ENCODE results near the gene TTC7B. TPM values are rescaled to one million over a fixed set of nuclear protein-coding genes. Genes with fewer than 3 reads are reported as not detected.

The TTC7B gene
- polyA plus RNA-seq, 1 donor from 2014 or later = 0.89 TPM

DNA sequence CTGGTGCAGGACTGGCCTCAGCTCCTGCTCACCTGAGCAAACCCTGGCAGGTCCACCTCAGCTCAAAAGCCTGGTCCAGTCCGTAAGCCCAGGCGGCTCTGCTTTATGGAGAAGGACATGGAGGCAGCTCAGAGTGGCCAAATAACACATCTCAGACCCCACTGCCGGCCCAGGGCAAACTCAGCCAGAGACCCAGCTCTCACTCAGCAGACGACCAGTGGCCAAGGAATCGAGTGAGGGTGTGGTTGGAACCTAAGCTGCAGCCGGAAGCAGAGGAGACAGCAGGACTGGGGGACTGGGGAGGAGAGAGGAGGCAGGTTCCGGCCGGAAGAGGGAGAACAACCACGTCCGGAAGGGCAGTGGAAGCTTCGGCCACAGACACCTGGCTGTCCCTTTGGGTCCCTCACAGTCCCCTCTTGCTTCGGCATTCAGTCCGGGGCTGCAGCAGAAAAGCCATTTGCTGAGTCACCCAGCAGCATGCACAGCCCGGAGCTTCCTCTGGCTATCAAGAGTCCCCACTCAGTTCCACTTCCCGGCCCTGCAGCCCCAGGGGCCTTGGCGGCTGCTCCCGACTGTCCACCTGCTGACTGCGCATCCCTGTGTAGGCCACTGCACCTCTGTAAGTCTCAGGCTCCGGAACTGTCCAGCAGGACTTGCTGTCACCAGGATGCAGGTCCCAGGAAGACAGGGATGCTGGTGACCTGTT, 315.4 kb downstream of the TTC7B start:
- no peak overlapping the region for H3K27ac Mint-ChIP-seq
- no peak overlapping the region for H3K4me3 Mint-ChIP-seq
- no peaks in the 10 kb centered on the region for H3K36me3 Mint-ChIP-seq
- H3K27me3 Mint-ChIP-seq = peaks cover 13% of the 10 kb centered on the region
- peaks cover 0 to 4% (median 0%) of the 10 kb centered on the region in 3 donors for H3K4me1 Mint-ChIP-seq
- peaks cover 0 to 5% (median 0%) of the 10 kb centered on the region in 3 donors for H3K9me3 Mint-ChIP-seq

DNA sequence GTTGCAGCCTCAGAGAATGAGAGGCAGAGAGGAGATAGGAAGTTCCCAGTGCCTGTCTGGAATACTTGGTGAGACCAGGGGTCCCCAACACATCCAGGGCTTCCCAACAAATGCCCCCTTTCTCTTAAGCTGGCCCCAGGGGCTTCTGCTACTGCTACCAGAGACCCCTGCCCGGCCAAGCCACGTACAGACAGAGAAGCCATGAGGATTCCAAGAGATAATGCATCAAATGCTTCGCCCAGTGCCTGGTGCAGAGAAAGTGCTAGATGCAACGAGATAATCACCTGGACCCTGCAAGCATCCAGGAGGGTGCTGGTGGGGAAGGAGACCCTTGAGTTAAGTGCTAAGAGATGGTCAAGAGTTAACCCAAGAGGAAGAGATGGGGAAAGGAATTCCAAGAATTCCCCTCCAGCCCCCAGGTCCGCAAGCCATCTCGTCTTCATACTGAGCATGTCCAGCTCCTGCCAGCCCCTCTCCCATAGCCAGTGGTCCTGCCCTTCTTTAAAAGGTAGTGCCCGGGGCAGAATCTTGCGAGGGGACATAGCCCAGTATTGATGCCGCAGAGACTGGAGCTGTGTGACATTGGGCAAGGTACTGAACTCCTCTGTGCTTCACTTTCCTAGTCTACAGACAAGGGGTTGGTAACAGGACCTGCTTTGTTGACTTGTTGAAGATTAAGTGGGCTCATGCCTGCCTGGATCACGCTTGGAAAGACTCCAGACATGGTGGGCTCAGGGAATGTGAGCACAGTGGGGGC, 316.1 kb downstream of the TTC7B start:
- H3K4me1 Mint-ChIP-seq = peaks cover 0 to 4% (median 0%) of the 10 kb centered on the region in 3 donors
- H3K27me3 Mint-ChIP-seq = peaks cover 14% of the 10 kb centered on the region
- H3K36me3 Mint-ChIP-seq = no peaks in the 10 kb centered on the region
- H3K27ac Mint-ChIP-seq = no peak overlapping the region
- no peak overlapping the region for H3K4me3 Mint-ChIP-seq
- H3K9me3 Mint-ChIP-seq = peaks cover 0 to 5% (median 0%) of the 10 kb centered on the region in 3 donors

DNA sequence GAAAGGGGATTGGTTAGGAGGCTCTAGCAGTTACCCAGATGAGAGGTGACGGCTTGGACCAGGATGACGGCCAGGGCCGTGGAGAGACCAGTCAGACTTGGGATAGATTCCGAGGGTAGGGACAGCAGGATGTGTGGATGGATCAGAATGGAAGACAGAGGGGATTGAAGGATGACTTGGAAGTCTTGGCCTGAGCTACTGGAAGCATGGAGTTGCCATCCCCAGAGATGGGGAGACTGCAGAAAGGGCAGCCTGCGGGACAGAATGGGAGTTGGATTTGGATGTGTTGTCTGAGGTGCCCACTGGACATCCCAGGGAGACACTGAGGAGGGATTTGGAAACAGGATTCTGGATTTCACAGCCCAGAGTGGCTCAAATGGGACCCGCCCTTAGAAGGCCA, 317.1 kb downstream of the TTC7B start:
- Mint-ChIP-seq H3K36me3 (no peaks in the 10 kb centered on the region), H3K4me3 (no peak overlapping the region), H3K9me3 (peaks cover 0 to 5% (median 0%) of the 10 kb centered on the region in 3 donors), H3K4me1 (peaks cover 0 to 4% (median 0%) of the 10 kb centered on the region in 3 donors), H3K27ac (no peak overlapping the region), H3K27me3 (peaks cover 19% of the 10 kb centered on the region)

DNA sequence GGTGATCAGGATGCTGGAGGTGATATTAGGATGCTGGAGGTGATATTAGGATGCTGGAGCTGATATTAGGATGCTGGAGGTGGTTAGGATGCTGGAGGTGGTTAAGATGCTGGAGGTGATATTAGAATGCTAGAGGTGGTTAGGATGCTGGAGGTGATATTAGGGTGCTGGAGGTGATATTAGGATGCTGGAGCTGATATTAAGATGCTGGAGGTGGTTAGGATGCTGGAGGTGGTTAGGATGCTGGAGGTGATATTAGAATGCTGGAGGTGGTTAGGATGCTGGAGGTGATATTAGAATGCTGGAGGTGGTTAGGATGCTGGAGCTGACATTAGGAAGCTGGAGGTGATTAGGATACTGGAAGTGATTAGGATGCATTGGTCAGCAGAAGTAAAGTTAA, 318.0 kb downstream of the TTC7B start:
- peaks cover 0 to 5% (median 2%) of the 10 kb centered on the region in 3 donors for H3K9me3 Mint-ChIP-seq
- peaks cover 19% of the 10 kb centered on the region for H3K27me3 Mint-ChIP-seq
- no peak overlapping the region for H3K4me3 Mint-ChIP-seq
- H3K4me1 Mint-ChIP-seq = peaks cover 0 to 4% (median 0%) of the 10 kb centered on the region in 3 donors
- H3K36me3 Mint-ChIP-seq = peaks cover under 1% of the 10 kb centered on the region
- no peak overlapping the region for H3K27ac Mint-ChIP-seq

DNA sequence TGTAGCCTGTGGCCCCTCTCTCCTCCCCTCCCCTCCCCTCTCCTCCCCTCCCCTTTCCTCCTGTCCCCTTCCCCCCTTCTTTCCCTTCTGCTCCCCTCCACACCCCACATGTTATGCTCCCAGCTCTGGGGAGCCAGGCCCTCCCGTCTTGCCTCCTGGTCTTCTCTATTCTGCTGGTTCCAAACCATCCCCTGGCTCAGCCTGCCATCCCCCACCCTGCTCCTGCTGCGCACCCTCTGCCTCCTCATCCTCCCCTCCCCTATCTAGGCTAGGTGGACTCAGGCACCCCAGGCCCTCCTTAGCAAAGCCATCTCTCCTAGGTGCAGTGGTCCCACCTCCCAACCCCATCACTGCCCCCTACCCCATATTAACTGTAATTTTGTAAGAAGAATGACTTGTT, 319.9 kb downstream of the TTC7B start:
- H3K4me3 Mint-ChIP-seq = no peak overlapping the region
- peaks cover 0 to 2% (median 0%) of the 10 kb centered on the region in 3 donors for H3K4me1 Mint-ChIP-seq
- no peak overlapping the region for H3K27ac Mint-ChIP-seq
- peaks cover 17% of the 10 kb centered on the region for H3K27me3 Mint-ChIP-seq
- peaks cover 0 to 5% (median 3%) of the 10 kb centered on the region in 3 donors for H3K9me3 Mint-ChIP-seq
- H3K36me3 Mint-ChIP-seq = peaks cover 2% of the 10 kb centered on the region

DNA sequence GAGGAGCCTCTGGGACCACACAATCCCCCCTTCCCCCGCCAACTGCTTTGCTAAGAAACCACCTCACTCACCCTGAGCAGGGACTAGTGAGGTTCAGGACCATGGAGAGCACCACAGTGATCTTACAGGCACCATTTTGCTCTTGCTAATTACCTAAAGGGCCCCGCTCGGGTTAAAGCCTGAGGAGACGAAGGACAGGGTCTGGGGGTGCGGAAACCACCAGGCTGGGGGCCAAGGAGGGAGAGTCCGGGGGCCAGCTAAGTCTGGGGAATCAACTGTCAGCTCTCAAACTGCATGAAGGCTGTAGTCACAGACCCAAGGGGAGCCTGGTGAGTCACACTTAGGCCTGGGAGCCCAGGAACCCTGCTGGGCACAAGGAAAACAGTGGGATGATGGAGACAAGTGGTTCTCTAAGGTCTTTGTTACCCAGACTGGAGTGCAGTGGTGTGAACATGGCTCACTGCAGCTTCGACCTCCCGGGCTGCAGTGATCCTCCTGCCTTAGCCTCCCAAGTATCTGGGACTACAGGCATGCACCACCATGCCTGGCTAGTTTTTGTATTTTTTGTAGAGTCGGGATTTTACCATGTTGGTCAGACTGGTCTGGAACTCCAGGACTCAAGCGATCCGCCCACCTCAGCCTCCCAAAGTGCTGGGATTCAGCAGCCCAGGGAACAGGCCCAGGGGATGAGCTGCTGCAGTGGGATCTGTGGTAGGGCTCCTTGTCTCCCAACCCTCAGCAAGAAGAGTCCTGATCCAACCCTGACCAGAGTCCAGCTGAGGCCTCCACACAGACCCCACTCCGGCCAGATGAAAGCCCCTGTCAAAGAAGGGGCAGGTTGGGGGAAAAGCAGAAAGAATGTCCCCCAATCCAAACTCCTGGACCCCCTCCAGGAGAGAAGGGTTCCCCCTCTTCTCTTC, 320.6 kb downstream of the TTC7B start:
- Mint-ChIP-seq H3K36me3 (peaks cover 2% of the 10 kb centered on the region), H3K27ac (no peak overlapping the region), H3K4me3 (peak overlapping the region in 1 of 4 donors; percentile 53), H3K27me3 (peaks cover 15% of the 10 kb centered on the region), H3K9me3 (peaks cover 0 to 5% (median 3%) of the 10 kb centered on the region in 3 donors), H3K4me1 (peaks cover 0 to 2% (median 0%) of the 10 kb centered on the region in 3 donors)

DNA sequence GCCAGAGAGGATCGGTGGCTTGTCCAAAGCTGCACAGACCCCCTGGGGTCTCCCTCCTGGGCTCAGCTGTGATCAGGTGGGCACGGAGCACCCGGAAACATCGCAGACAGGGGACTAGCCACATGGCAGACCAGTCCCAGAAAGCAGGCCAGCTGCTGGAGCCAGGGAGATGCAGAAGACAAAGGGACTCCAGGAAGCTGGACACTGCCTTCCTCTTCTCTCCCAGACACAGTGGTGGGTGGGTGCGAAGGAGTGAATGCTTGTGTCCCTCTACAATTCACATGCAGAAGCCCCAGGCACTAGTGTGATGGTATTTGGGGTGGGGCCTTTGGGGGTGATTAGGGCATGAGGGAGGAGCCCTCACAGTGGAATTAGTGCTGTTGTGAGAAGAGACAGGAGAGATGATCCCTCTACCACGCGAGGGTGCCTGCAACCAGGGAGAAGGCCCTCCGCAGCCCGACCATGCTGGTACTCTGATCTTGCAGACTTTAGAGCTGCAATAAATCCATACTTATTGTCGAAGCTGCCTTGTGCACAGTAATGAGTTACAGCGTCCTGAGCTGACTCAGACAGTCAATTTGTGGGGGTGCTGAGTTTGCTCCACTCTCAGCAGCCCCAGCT, 324.2 kb downstream of the TTC7B start:
- no peak overlapping the region for H3K4me3 Mint-ChIP-seq
- peaks cover 10% of the 10 kb centered on the region for H3K27me3 Mint-ChIP-seq
- no peaks in the 10 kb centered on the region for H3K4me1 Mint-ChIP-seq
- peaks cover 0 to 3% (median 2%) of the 10 kb centered on the region in 3 donors for H3K9me3 Mint-ChIP-seq
- peaks cover 2% of the 10 kb centered on the region for H3K36me3 Mint-ChIP-seq
- no peak overlapping the region for H3K27ac Mint-ChIP-seq

DNA sequence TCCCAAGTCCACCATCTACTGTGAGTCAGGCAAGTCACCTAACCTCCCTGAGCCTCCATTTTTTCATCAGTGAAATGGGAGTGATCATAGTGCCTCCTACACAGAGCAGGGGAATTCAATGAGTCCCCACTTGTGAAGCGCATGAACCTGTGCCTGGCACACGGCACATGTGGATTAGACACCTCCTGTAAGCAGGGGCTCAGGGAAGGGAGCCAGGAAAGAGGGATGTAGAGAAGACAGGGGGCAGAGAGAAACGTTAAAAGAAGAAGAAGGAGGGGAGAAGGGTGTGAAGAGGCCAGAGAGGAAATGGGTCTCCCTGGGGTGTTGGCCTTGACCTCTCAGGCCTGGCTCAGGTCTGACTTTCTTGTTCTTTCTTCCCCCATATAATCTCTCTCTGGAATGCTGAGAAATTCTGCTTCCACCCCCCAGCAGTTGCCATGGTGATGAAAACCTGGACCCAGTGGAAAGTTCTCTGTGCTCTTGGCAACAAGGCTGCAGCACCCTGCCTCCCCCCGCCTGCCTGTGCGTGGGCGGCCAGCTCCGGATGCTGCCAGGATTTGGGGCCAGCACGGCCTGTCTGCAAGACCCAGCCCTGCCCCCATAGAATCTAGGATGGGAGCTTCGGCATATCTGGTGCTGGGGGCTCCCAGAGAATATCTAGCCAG, 324.9 kb downstream of the TTC7B start:
- Mint-ChIP-seq H3K9me3 (peaks cover 0 to 3% (median 2%) of the 10 kb centered on the region in 3 donors), H3K27ac (no peak overlapping the region), H3K4me3 (peak overlapping the region in 1 of 4 donors; percentile 17), H3K36me3 (peaks cover 2% of the 10 kb centered on the region), H3K27me3 (peaks cover 10% of the 10 kb centered on the region), H3K4me1 (no peaks in the 10 kb centered on the region)

DNA sequence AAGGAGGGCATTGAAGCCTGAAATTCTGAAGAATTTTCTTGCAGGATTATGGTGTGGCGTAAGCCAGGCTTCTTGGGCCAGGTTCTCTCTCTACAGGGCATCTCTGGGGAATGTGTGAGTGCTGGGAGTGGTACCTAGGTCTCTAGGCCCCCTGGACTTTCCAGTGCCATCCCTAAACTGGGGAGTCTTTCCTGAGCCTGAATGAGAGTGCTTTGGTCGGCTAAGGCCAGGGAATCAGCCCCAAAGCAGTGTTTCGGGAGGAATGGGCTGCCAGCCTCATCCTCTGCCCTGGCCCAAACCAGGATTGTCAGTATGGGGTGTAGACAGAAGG, 325.5 kb downstream of the TTC7B start:
- Mint-ChIP-seq H3K4me1 (no peaks in the 10 kb centered on the region), H3K27me3 (peaks cover 13% of the 10 kb centered on the region), H3K36me3 (peaks cover 2% of the 10 kb centered on the region), H3K27ac (no peak overlapping the region), H3K9me3 (peaks cover 0 to 3% (median 2%) of the 10 kb centered on the region in 3 donors), H3K4me3 (no peak overlapping the region)

DNA sequence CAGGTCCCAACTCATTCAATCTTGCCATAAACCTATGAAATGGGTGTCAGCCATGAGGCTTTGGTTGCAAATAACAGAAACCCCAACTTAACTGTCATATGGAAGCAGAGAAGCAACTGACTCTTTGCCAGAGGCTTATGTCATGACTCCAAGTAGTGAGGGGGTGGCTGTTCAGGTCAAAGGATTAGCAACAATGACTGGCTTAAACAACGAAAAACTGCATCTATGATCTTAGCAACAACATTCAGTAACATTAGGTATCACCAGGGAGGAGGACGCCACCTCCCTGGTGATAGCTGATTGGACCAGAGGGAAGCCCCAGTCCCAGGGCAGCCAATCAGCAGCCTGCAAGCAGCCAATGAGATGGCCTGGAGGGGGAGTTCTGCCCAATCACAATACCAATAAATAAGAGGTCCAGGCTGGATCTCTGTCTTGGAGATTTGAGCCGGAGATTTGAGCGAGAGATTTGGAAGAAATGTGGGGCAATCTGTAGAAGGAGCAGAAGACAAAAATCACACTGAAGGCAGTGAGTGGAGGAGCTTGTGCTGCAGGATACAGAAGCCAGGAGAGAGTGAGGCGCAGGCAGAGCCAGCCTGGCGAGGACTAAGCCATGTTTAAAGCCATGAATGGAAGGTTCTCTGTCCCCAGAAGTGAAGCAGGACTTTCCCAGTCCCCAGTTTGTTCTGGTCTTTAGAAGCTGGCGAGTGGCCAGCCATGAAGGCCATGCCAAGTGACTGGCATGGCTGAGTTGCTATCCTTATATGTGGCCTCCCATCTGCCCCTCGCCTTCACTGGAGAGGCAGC, 326.1 kb downstream of the TTC7B start:
- H3K9me3 Mint-ChIP-seq = peaks cover 0 to 3% (median 2%) of the 10 kb centered on the region in 3 donors

DNA sequence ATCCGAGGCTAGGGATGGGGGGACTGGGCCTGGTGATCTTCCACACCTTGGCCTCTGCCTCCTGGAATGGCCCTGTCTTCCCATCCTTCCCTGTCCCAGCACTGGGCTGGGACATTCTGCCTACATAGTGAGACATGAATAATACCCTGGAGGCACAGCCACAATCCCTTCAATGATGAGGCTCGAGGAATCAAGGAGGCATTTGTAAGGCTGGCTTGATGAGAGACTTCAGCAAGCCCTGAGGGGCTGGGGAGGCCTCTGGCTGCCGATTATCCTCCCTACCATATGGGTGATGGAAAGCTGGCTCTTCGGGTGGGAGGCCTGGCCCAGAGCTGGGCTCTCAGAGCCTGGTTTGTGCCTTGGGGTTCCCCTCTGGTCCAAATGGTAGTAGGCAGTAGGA, 326.9 kb downstream of the TTC7B start:
- Mint-ChIP-seq H3K4me3 (no peak overlapping the region), H3K27me3 (peaks cover 10% of the 10 kb centered on the region), H3K4me1 (no peaks in the 10 kb centered on the region), H3K9me3 (peaks cover 0 to 3% (median 2%) of the 10 kb centered on the region in 3 donors), H3K36me3 (peaks cover 2% of the 10 kb centered on the region), H3K27ac (no peak overlapping the region)

More for the DNA sequence above, 326.1 kb downstream of the TTC7B start:
- no peak overlapping the region for H3K4me3 Mint-ChIP-seq
- no peak overlapping the region for H3K27ac Mint-ChIP-seq
- H3K27me3 Mint-ChIP-seq = peaks cover 13% of the 10 kb centered on the region
- H3K4me1 Mint-ChIP-seq = no peaks in the 10 kb centered on the region
- peaks cover 2% of the 10 kb centered on the region for H3K36me3 Mint-ChIP-seq

DNA sequence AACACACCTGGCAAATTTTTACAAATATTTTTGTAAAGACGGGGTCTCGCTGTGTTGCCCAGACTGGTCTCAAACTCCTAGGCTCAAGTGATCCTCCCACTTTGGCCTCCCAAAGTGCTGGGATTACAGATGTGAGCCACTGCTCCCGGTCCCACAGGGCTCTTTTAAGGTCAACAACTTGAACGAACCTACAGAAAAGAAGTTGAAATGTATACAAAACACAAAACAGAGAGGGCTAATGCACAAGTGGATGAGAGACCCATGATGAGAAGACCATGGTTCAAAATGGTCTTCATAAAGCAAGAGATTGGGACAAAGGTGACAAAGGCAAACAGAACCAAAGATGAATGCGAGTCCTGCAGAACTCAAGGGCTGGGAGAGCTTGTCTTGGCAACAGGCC, 328.0 kb downstream of the TTC7B start:
- peaks cover 17% of the 10 kb centered on the region for H3K27me3 Mint-ChIP-seq
- peaks cover 0 to 2% (median 2%) of the 10 kb centered on the region in 3 donors for H3K9me3 Mint-ChIP-seq
- H3K4me1 Mint-ChIP-seq = no peaks in the 10 kb centered on the region
- no peak overlapping the region for H3K27ac Mint-ChIP-seq
- peaks cover 2% of the 10 kb centered on the region for H3K36me3 Mint-ChIP-seq
- H3K4me3 Mint-ChIP-seq = no peak overlapping the region

DNA sequence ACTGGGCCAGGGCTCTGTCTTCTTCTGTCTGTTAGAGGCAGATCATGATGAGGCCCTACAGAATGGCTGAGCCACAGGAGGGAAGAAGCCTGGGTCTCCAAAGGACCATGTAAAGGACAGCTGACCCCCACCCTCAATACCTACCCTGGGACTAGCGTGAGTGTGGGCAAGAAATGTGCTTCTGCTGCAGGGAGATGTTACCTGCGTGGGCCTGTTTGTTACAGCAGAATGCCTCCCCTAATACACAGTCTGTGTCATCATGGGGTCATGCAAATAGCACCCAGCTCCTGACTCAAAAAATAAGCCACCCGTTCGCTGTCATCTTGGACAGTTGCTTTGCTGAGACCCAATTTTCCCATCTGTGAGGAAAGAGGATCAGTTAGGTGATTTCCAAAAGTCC, 328.8 kb downstream of the TTC7B start:
- H3K4me3 Mint-ChIP-seq = no peak overlapping the region
- peaks cover 19% of the 10 kb centered on the region for H3K27me3 Mint-ChIP-seq
- H3K9me3 Mint-ChIP-seq = peaks cover 0 to 2% (median 1%) of the 10 kb centered on the region in 3 donors
- no peak overlapping the region for H3K27ac Mint-ChIP-seq
- H3K36me3 Mint-ChIP-seq = no peaks in the 10 kb centered on the region
- H3K4me1 Mint-ChIP-seq = no peaks in the 10 kb centered on the region
